Activated CD4-positive, alpha-beta T cell treated with anti-CD3 and anti-CD28 coated beads, Interleukin-2, amount 10 ng/mL, durations not matched to agents 24 days and 14 days (primary cell): ENCODE results near the gene KNDC1. TPM values are rescaled to one million over a fixed set of nuclear protein-coding genes. Genes with fewer than 3 reads are reported as not detected.

Source experiments
- DNase-seq: peaks from one replicate; pipeline ENCODE4 v3.0.0; 2022
- H3K27ac Mint-ChIP-seq: one replicate; pipeline ENCODE4 v1.8.0; 2022; ENCODE audit warnings: mild to moderate bottlenecking, mixed read lengths
- H3K27me3 Mint-ChIP-seq: one replicate; pipeline ENCODE4 v1.8.0; 2022; ENCODE audit warnings: mixed read lengths
- H3K36me3 Mint-ChIP-seq: one replicate; pipeline ENCODE4 v1.8.0; 2022; ENCODE audit warnings: low read depth, mild to moderate bottlenecking, mixed read lengths
- H3K4me1 Mint-ChIP-seq: one replicate; pipeline ENCODE4 v1.8.0; 2021; ENCODE audit warnings: mixed read lengths
- H3K4me3 Mint-ChIP-seq: one replicate; pipeline ENCODE4 v1.8.0; 2022; ENCODE audit warnings: mild to moderate bottlenecking, moderate library complexity, mixed read lengths
- H3K9me3 Mint-ChIP-seq: one replicate; pipeline ENCODE4 v1.8.0; 2021; ENCODE audit warnings: mixed read lengths
- intact Hi-C: fragments of 100-400 bp; cut with micrococcal nuclease; formaldehyde crosslinking; loops from one replicate; pipeline ENCODE4 v1.15.1; 2023
- total RNA-seq: library from RNA; stranded (reverse); gene quantifications from 2 replicates; pipeline ENCODE4 v1.2.3, GENCODE V29; 2022

The KNDC1 gene
- total RNA-seq, 1 donor from 2014 or later, result 0.19 TPM

DNA sequence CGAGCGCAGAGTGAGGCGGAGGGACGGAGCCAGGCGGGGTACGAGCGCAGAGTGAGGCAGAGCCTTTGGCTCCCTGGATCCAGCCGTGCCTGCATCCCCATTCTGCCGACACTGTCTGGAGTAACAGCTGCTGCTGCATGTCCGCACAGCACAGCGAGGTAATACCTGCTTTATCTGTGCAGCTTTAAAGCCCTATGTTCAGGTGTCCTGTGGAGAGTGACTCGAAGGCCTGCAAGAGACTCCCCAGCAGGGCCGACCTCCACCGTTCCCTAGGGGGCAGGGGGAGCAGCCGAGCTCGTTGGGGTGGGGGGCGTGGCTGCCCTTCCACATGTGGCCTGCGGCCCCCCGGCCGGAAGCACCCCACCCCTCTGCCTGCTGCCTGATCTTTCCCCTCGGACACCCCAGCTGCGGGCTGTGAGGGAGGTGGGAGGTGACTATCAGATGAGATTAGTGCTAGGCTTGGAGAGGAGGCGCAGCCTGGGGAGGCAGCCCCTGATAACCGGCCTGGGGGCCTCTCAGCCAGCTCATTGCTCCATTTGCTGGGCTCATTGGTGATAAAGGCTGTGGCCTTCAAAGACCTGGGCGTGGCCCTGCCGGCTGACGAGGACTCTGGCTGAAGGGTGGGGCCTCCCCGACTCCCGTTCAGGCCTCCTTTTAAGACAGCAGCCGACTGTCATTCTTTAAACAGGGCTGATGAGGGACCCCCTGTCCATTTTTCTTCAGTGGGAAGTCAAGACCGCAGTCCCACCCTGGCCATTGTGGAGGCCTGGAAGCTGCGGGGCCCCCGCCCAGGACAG lies 85.6 kb downstream of the KNDC1 start:
- Mint-ChIP-seq H3K36me3 (no peaks in the 10 kb centered on the region), H3K9me3 (no peaks in the 10 kb centered on the region), H3K4me1 (peaks cover 11% of the 10 kb centered on the region), H3K27ac (no peak overlapping the region), H3K27me3 (peaks cover 22% of the 10 kb centered on the region), H3K4me3 (no peak overlapping the region)
- intact Hi-C loops, result no loop called here
- no peak for DNase-seq

DNA sequence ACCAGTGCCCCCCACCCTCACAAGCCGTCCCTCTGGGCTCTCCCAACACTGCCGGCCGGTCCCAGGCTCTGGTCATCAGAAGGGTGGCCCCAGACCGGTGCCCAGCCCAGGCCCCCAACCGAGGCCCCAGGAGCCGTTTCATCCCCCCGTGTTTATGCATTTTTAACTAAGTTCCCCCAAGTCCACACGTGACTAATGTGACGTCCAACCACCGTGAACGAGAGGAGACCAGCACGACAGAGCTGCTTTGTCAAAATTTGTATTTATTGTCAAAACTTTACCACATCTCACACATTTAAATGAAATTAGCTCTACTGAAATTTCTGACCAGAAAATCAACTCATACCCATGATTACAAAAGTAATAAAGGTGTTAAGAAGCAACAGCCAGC lies 86.2 kb downstream of the KNDC1 start:
- H3K27ac Mint-ChIP-seq, result no peak overlapping the region
- intact Hi-C loops, result no loop called here
- DNase-seq, result no peak
- H3K4me1 Mint-ChIP-seq, result peaks cover 9% of the 10 kb centered on the region
- no peaks in the 10 kb centered on the region for H3K9me3 Mint-ChIP-seq
- no peaks in the 10 kb centered on the region for H3K36me3 Mint-ChIP-seq
- H3K27me3 Mint-ChIP-seq, result peaks cover 16% of the 10 kb centered on the region
- no peak overlapping the region for H3K4me3 Mint-ChIP-seq

GRCh38 chr10:133247681-133248333 lies 87.8 kb downstream of the KNDC1 start:
- H3K36me3 Mint-ChIP-seq, result no peaks in the 10 kb centered on the region
- no peak for DNase-seq
- no peak overlapping the region for H3K27ac Mint-ChIP-seq
- no peaks in the 10 kb centered on the region for H3K9me3 Mint-ChIP-seq
- no peaks in the 10 kb centered on the region for H3K4me1 Mint-ChIP-seq
- intact Hi-C loops, result no loop called here
- no peak overlapping the region for H3K4me3 Mint-ChIP-seq
- H3K27me3 Mint-ChIP-seq, result peaks cover 7% of the 10 kb centered on the region

DNA sequence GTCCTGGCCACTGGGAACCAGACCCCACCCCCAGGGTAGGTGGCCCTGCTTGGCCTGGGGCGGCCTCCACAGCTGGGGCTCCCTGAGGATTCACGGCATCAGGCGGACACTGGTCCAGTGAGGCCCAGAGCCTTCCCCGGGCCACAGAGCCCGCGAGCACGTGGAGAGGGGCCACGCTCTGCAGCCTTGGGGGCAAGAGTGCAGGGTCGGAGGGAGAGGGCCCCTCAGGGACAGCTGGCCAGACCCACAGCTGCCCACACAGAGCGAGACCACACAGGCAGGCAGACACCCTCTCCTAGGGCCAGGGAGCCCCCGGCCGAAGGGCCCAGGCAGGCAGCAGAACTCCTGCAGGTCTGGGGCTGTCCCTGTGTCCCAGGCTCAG lies 88.3 kb downstream of the KNDC1 start:
- Mint-ChIP-seq H3K27ac (no peak overlapping the region), H3K4me1 (no peaks in the 10 kb centered on the region), H3K36me3 (no peaks in the 10 kb centered on the region), H3K27me3 (peaks cover 5% of the 10 kb centered on the region), H3K9me3 (no peaks in the 10 kb centered on the region), H3K4me3 (no peak overlapping the region)
- intact Hi-C loops, result no loop called here
- no peak for DNase-seq

- H3K27ac Mint-ChIP-seq, result no peak overlapping the region
Measured at GRCh38 chr10:133249094-133249780, 89.2 kb downstream of the KNDC1 start.

DNA sequence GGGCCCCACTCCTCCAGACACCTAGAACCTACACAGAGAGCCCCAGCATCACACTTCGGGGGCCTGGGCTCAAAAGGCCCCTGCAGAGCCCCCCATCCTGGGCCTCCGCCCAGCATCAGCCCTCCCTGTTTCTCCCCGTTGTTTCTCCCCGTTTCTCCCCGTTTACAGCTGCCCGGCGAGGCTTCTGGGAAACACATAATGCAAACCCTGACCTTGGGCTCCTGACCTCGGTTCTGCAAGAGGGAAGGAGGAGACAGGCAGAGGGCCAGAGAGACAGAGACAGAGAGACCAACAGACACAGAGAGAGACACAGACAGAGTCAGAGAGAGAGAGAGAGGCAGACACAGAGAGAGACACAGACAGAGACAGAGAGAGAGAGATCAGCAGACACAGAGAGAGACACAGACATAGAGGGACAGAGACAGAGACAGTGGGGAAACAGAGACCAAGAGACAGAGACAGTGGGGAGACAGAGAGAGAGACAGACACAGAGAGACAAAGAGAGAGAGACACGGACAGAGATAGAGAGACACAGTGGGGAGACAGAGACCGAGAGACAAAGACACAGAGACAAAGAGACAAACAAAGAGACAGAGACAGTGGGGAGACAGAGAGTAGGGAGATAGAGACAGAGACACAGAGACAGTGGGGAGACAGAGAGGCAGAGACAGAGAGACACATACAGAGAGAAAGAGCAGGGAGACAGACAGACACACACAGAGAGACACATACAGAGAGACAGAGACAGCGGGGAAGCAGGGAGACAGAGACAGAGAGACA lies 90.1 kb downstream of the KNDC1 start:
- peaks cover 5% of the 10 kb centered on the region for H3K27me3 Mint-ChIP-seq
- no peaks in the 10 kb centered on the region for H3K9me3 Mint-ChIP-seq
- H3K4me1 Mint-ChIP-seq, result no peaks in the 10 kb centered on the region
- peak overlapping the region; percentile 6 for H3K27ac Mint-ChIP-seq
- no peaks in the 10 kb centered on the region for H3K36me3 Mint-ChIP-seq
- intact Hi-C loops, result no loop called here
- H3K4me3 Mint-ChIP-seq, result no peak overlapping the region
- DNase-seq, result no peak

More at GRCh38 chr10:133249094-133249780, 89.2 kb downstream of the KNDC1 start:
- H3K9me3 Mint-ChIP-seq, result no peaks in the 10 kb centered on the region
- H3K4me3 Mint-ChIP-seq, result no peak overlapping the region
- H3K36me3 Mint-ChIP-seq, result no peaks in the 10 kb centered on the region
- intact Hi-C loops, result no loop called here
- H3K27me3 Mint-ChIP-seq, result peaks cover 5% of the 10 kb centered on the region
- DNase-seq, result no peak
- H3K4me1 Mint-ChIP-seq, result no peaks in the 10 kb centered on the region

GRCh38 chr10:133251388-133252222 lies 91.6 kb downstream of the KNDC1 start:
- no peaks in the 10 kb centered on the region for H3K4me1 Mint-ChIP-seq
- H3K9me3 Mint-ChIP-seq, result no peaks in the 10 kb centered on the region
- H3K4me3 Mint-ChIP-seq, result no peak overlapping the region

GRCh38 chr10:133252223-133252552 lies 92.2 kb downstream of the KNDC1 start:
- no peaks in the 10 kb centered on the region for H3K4me1 Mint-ChIP-seq
- H3K4me3 Mint-ChIP-seq, result no peak overlapping the region
- H3K27ac Mint-ChIP-seq, result no peak overlapping the region
- no peak for DNase-seq
- H3K27me3 Mint-ChIP-seq, result peaks cover 5% of the 10 kb centered on the region
- H3K36me3 Mint-ChIP-seq, result no peaks in the 10 kb centered on the region
- H3K9me3 Mint-ChIP-seq, result no peaks in the 10 kb centered on the region
- intact Hi-C loops, result no loop called here

More at GRCh38 chr10:133251388-133252222, 91.6 kb downstream of the KNDC1 start:
- Mint-ChIP-seq H3K27me3 (peaks cover 5% of the 10 kb centered on the region), H3K27ac (no peak overlapping the region), H3K36me3 (no peaks in the 10 kb centered on the region)
- intact Hi-C loops, result no loop called here
- no peak for DNase-seq

- Mint-ChIP-seq H3K27me3 (peaks cover 5% of the 10 kb centered on the region), H3K36me3 (no peaks in the 10 kb centered on the region), H3K9me3 (no peaks in the 10 kb centered on the region), H3K4me3 (no peak overlapping the region), H3K27ac (no peak overlapping the region), H3K4me1 (peaks cover 10% of the 10 kb centered on the region)
- no peak for DNase-seq
- intact Hi-C loops, result no loop called here
Measured at GRCh38 chr10:133253361-133253955, 93.4 kb downstream of the KNDC1 start.

DNA sequence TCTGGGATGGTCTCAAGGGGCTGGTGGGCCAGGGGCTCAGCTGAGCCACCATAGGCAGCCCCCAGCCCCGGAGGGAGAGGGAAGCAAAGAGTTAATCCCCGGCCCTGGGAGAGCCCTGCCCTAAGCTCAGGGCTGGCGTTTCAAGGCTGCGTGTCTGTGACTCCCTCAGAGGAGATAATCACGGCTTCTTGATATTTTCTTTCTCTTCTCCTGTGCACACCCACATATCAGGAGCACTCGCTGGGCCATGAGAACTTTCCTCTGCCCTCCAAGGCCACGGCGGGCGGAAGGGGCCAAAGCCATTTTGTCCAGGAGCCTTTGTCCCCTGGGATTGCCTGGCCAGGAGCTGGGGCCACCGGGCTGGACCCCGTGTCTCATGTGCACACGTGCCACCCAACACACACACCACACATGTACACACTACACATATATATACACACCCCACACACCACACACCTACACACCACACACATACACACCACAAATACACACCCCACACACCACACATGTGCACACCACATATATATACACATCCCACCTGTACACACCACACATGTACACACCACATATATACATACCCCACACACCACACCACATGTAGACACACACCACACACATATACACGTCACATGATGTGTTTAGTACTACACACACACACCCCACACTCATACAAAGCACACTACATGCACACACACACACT lies 94.6 kb downstream of the KNDC1 start:
- no peak for DNase-seq
- peaks cover 4% of the 10 kb centered on the region for H3K9me3 Mint-ChIP-seq
- H3K36me3 Mint-ChIP-seq, result peaks cover 2% of the 10 kb centered on the region
- peaks cover 17% of the 10 kb centered on the region for H3K4me1 Mint-ChIP-seq
- intact Hi-C loops, result loop anchor here (5.0 kb wide), 1 partner anchor 292 kb away; no protein-coding TSS in a partner anchor
- H3K27ac Mint-ChIP-seq, result no peak overlapping the region
- H3K27me3 Mint-ChIP-seq, result peaks cover 7% of the 10 kb centered on the region
- no peak overlapping the region for H3K4me3 Mint-ChIP-seq

DNA sequence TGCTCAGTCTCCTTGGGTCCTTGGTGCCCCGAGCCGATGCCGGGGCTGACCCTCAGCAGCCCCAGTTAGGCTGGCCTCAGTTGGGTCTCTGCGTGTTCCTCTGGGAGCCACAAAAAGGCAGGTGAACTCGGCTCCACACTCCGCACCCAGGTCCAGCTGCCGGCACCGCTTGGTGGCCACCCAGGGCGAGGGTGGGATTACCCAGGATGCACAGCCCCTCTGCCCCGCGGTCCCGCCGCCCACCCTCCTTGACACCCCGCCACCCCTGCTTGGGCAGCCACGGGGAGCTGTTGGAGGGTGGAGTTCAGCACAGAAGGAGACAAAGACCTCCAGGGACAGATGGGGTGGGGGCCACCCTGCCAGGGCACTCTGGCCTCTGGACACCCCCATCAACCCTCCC lies 95.3 kb downstream of the KNDC1 start:
- peaks cover 2% of the 10 kb centered on the region for H3K36me3 Mint-ChIP-seq
- no peak overlapping the region for H3K27ac Mint-ChIP-seq
- DNase-seq, result no peak
- intact Hi-C loops, result loop anchor here (5.0 kb wide), 1 partner anchor 293 kb away; no protein-coding TSS in a partner anchor
- peaks cover 24% of the 10 kb centered on the region for H3K4me1 Mint-ChIP-seq
- H3K27me3 Mint-ChIP-seq, result peaks cover 4% of the 10 kb centered on the region
- H3K9me3 Mint-ChIP-seq, result peaks cover 4% of the 10 kb centered on the region
- H3K4me3 Mint-ChIP-seq, result no peak overlapping the region

- peak overlapping the region; percentile 78 for H3K27ac Mint-ChIP-seq
- peak; percentile 71 for DNase-seq
- H3K36me3 Mint-ChIP-seq, result peaks cover 5% of the 10 kb centered on the region
- peaks cover 34% of the 10 kb centered on the region for H3K4me1 Mint-ChIP-seq
- peaks cover 4% of the 10 kb centered on the region for H3K9me3 Mint-ChIP-seq
- intact Hi-C loops, result loop anchor here (5.0 kb wide), 1 partner anchor 295 kb away; no protein-coding TSS in a partner anchor
- H3K27me3 Mint-ChIP-seq, result peaks cover 3% of the 10 kb centered on the region
- H3K4me3 Mint-ChIP-seq, result peak overlapping the region; percentile 47
Measured at GRCh38 chr10:133257489-133258065, 97.6 kb downstream of the KNDC1 start.
